Measurements from ENCODE around the gene BTNL2.
"Not testable (repeated sequence)": the region's sequence is repeated elsewhere in the genome, so short reads cannot be mapped to it uniquely, and the experiment has no call there.

Gene BTNL2

DNA sequence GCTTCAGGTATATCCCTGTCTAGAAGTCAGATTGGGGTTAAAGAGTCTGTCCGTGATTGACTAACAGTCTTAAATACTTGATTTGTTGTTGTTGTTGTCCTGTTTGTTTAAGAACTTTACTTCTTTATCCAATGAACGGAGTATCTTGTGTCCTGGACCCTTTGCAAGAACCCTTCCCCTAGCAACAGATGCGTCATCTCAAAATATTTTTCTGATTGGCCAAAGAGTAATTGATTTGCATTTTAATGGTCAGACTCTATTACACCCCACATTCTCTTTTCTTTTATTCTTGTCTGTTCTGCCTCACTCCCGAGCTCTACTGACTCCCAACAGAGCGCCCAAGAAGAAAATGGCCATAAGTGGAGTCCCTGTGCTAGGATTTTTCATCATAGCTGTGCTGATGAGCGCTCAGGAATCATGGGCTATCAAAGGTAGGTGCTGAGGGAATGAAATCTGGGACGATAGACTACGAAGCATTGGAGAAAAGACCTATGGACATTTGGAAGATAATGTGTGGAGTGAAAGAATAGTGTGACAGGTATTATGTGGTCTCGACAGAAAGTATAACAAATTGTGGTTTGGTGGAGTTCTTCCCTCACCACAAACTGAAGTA, 32.7 kb upstream of the BTNL2 start, which contains the start of gene HLA-DRA:
Gene HLA-DRA, plus strand, starts transcription at position 286 of the 613 bp plus-strand sequence. Its CDS starts 64 bp downstream, at position 350.
- no peaks in the 10 kb centered on the region for H3K36me3 ChIP-seq (ENCODE audit: insufficient read depth, insufficient read length, low read length)
- H3K9me3 ChIP-seq (ENCODE audit: insufficient read depth, low read length), result no peaks in the 10 kb centered on the region
- no peak within 1 kb of the TSS for H3K4me3 ChIP-seq (ENCODE audit: insufficient read length, low read depth)
- H3K9ac ChIP-seq (ENCODE audit: insufficient read length, low read depth), result no peak within 1 kb of the TSS
- TF ChIP-seq SUZ12 (IDR thresholded peaks at IDR 0.05; ENCODE audit: extremely low read depth, insufficient read depth, insufficient read length) (no peak), YY1 (IDR thresholded peaks at IDR 0.05; ENCODE audit: insufficient read depth, insufficient read length) (no peak), ZNF274 (IDR thresholded peaks at IDR 0.05; ENCODE audit: low read depth, low read length) (no peak)
- H3K27me3 ChIP-seq (ENCODE audit: insufficient read depth, insufficient read length), result no peaks in the 10 kb centered on the region
- DNase-seq (ENCODE audit: low read depth, low spot score), result no peak
- H3K4me1 ChIP-seq (ENCODE audit: insufficient read depth, insufficient read length), result no peaks in the 10 kb centered on the region

- no peak for DNase-seq (ENCODE audit: low read depth, low spot score)
- no peak overlapping the region for H3K9ac ChIP-seq (ENCODE audit: insufficient read length, low read depth)
- TF ChIP-seq ZNF274 (IDR thresholded peaks at IDR 0.05; ENCODE audit: low read depth, low read length) (no peak), YY1 (IDR thresholded peaks at IDR 0.05; ENCODE audit: insufficient read depth, insufficient read length) (no peak)
- no peaks in the 10 kb centered on the region for H3K9me3 ChIP-seq (ENCODE audit: insufficient read depth, low read length)
- H3K4me1 ChIP-seq (ENCODE audit: insufficient read depth, insufficient read length), result no peaks in the 10 kb centered on the region
- H3K27me3 ChIP-seq (ENCODE audit: insufficient read depth, insufficient read length), result no peaks in the 10 kb centered on the region
- no peaks in the 10 kb centered on the region for H3K36me3 ChIP-seq (ENCODE audit: insufficient read depth, insufficient read length, low read length)
- H3K4me3 ChIP-seq (ENCODE audit: insufficient read length, low read depth), result no peak overlapping the region
Observed at GRCh38 chr6:32439139-32439538, 32.2 kb upstream of the BTNL2 start.

DNA sequence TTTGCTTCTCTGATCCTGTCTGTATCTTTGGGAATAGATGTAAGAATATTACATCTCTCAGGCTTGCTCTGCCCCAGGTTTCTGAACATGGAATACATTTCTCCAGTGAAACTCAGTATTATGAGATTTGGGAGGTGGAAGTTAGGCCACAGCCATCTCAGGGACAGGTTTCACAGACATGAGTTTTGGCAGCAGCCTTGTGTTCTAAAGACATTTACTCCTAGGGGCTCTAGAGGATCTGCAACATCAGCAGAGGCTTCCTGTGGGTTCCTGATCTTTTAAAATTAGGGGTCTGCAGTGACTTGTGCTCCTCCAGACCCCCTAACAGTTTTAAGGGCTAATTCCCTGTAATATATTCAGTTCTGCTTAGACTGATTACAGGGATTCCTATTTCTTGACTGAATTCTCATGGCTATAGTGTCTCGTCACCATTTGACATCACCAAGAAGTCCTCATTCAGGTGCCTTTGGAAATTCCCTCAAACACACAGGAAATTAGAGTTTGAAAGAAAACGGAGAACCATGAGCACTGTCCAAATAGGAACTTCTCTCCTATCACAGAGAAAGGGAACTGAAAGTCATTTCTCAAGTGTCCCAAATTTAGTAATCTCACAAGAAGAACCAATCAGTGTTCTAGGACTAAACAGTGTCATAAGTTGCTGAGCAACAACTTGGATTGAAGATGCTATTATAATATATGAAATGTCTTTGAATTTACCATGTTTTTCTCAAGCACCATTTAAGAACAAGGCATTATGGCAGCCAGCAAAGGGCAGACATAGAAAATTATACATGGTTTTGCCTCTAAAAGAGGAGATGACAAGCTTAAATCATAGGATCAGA, 30.2 kb upstream of the BTNL2 start:
- Histone ChIP-seq H3K27me3 (ENCODE audit: insufficient read depth, insufficient read length) (no peaks in the 10 kb centered on the region), H3K4me1 (ENCODE audit: insufficient read depth, insufficient read length) (no peaks in the 10 kb centered on the region), H3K36me3 (ENCODE audit: insufficient read depth, insufficient read length, low read length) (no peaks in the 10 kb centered on the region), H3K9me3 (ENCODE audit: insufficient read depth, low read length) (no peaks in the 10 kb centered on the region), H3K4me3 (ENCODE audit: insufficient read length, low read depth) (no peak overlapping the region), H3K9ac (ENCODE audit: insufficient read length, low read depth) (no peak overlapping the region)
- no peak for TF ChIP-seq ZNF274 (IDR thresholded peaks at IDR 0.05; ENCODE audit: low read depth, low read length)
- TF ChIP-seq SUZ12 (IDR thresholded peaks at IDR 0.05; ENCODE audit: extremely low read depth, insufficient read depth, insufficient read length), result no peak
- no peak for DNase-seq (ENCODE audit: low read depth, low spot score)

DNA sequence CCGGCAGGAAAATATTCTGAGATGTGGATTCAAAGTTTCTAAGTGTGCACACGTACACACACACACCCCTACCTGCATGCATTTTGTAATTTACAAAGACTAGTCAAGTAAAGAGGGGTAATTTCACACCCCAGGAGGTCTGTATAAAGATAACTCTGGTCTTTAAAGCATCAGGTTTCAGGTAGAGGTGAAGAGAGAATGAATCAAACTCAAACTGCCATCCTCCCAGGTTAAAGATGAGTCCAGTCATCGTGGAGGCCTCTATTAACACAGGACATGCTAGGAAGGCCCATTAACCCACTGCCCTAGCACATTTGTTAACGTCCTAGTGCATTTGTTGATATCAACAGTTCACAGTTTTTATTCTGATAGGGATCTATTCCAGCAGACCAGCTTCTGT, 29.2 kb upstream of the BTNL2 start:
- TF ChIP-seq YY1 (IDR thresholded peaks at IDR 0.05; ENCODE audit: insufficient read depth, insufficient read length) (no peak), ZNF274 (IDR thresholded peaks at IDR 0.05; ENCODE audit: low read depth, low read length) (no peak), SUZ12 (IDR thresholded peaks at IDR 0.05; ENCODE audit: extremely low read depth, insufficient read depth, insufficient read length) (no peak)
- no peak for DNase-seq (ENCODE audit: low read depth, low spot score)
- Histone ChIP-seq H3K36me3 (ENCODE audit: insufficient read depth, insufficient read length, low read length) (no peaks in the 10 kb centered on the region), H3K9ac (ENCODE audit: insufficient read length, low read depth) (no peak overlapping the region), H3K4me1 (ENCODE audit: insufficient read depth, insufficient read length) (no peaks in the 10 kb centered on the region), H3K4me3 (ENCODE audit: insufficient read length, low read depth) (no peak overlapping the region), H3K27me3 (ENCODE audit: insufficient read depth, insufficient read length) (no peaks in the 10 kb centered on the region), H3K9me3 (ENCODE audit: insufficient read depth, low read length) (no peaks in the 10 kb centered on the region)

GRCh38 chr6:32433950-32434349, 27.0 kb upstream of the BTNL2 start:
- not testable (repeated sequence) for H3K36me3 ChIP-seq (ENCODE audit: insufficient read depth, insufficient read length, low read length); H3K4me1 ChIP-seq (ENCODE audit: insufficient read depth, insufficient read length); H3K9ac ChIP-seq (ENCODE audit: insufficient read length, low read depth); H3K27me3 ChIP-seq (ENCODE audit: insufficient read depth, insufficient read length); H3K4me3 ChIP-seq (ENCODE audit: insufficient read length, low read depth); DNase-seq (ENCODE audit: low read depth, low spot score); H3K9me3 ChIP-seq (ENCODE audit: insufficient read depth, low read length)

DNA sequence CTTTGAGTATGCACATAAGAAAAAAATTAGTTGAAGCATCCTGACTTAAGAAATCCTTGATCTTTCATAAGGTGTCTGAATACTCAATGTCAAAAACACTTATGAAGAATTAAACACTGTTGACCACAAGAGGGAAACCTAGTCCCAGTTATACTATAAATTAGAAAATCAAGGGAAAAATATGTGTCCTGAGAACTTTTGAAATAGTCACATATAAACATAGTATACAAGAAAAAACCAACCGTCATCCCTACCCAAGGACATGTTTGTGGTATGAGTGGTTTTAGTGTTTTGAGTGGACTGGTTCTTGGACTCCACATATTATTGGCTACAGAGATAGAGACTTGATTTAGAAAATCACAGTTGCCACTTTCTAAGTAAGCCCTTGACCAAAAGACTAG, 25.1 kb upstream of the BTNL2 start:
- no peak for DNase-seq (ENCODE audit: low read depth, low spot score)
- no peaks in the 10 kb centered on the region for H3K4me1 ChIP-seq (ENCODE audit: insufficient read depth, insufficient read length)
- no peaks in the 10 kb centered on the region for H3K27me3 ChIP-seq (ENCODE audit: insufficient read depth, insufficient read length)
- no peak overlapping the region for H3K9ac ChIP-seq (ENCODE audit: insufficient read length, low read depth)
- TF ChIP-seq YY1 (IDR thresholded peaks at IDR 0.05; ENCODE audit: insufficient read depth, insufficient read length) (no peak), ZNF274 (IDR thresholded peaks at IDR 0.05; ENCODE audit: low read depth, low read length) (no peak), SUZ12 (IDR thresholded peaks at IDR 0.05; ENCODE audit: extremely low read depth, insufficient read depth, insufficient read length) (no peak)
- no peaks in the 10 kb centered on the region for H3K9me3 ChIP-seq (ENCODE audit: insufficient read depth, low read length)
- no peaks in the 10 kb centered on the region for H3K36me3 ChIP-seq (ENCODE audit: insufficient read depth, insufficient read length, low read length)
- no peak overlapping the region for H3K4me3 ChIP-seq (ENCODE audit: insufficient read length, low read depth)

GRCh38 chr6:32431142-32431541, 24.2 kb upstream of the BTNL2 start:
- Histone ChIP-seq H3K9ac (ENCODE audit: insufficient read length, low read depth) (no peak overlapping the region), H3K4me1 (ENCODE audit: insufficient read depth, insufficient read length) (no peaks in the 10 kb centered on the region), H3K9me3 (ENCODE audit: insufficient read depth, low read length) (no peaks in the 10 kb centered on the region), H3K4me3 (ENCODE audit: insufficient read length, low read depth) (no peak overlapping the region), H3K27me3 (ENCODE audit: insufficient read depth, insufficient read length) (no peaks in the 10 kb centered on the region), H3K36me3 (ENCODE audit: insufficient read depth, insufficient read length, low read length) (no peaks in the 10 kb centered on the region)
- TF ChIP-seq YY1 (IDR thresholded peaks at IDR 0.05; ENCODE audit: insufficient read depth, insufficient read length) (no peak), ZNF274 (IDR thresholded peaks at IDR 0.05; ENCODE audit: low read depth, low read length) (no peak), SUZ12 (IDR thresholded peaks at IDR 0.05; ENCODE audit: extremely low read depth, insufficient read depth, insufficient read length) (no peak)
- DNase-seq (ENCODE audit: low read depth, low spot score), result no peak
